GM19351 (cell line): ENCODE measurements around the gene TEX14.
"Not testable (repeated sequence)": the region's sequence is repeated elsewhere in the genome, so short reads cannot be mapped to it uniquely, and the experiment has no call there.

Experiments
- ATAC-seq: cut with Tn5 transposase; IDR thresholded peaks from one replicate; pipeline ENCODE4 v1.9.1; 2021; ENCODE audit warnings: mild to moderate bottlenecking, moderate library complexity; ENCODE audit not compliant: unreplicated experiment

TEX14 gene

GRCh38 chr17:58657962-58658803 lies 33.7 kb downstream of the TEX14 start:
- ATAC-seq: not testable (repeated sequence)

GRCh38 chr17:58648236-58648635 lies 43.6 kb downstream of the TEX14 start:
- no peak for ATAC-seq

GRCh38 chr17:58643147-58643546 lies 48.7 kb downstream of the TEX14 start:
- no peak for ATAC-seq

- ATAC-seq: no peak
Observed at GRCh38 chr17:58641887-58642311, 49.9 kb downstream of the TEX14 start.

GRCh38 chr17:58640202-58640601 lies 51.6 kb downstream of the TEX14 start:
- no peak for ATAC-seq

- ATAC-seq: no peak
Observed at GRCh38 chr17:58639681-58640080, 52.2 kb downstream of the TEX14 start.

- no peak for ATAC-seq
Observed at GRCh38 chr17:58637011-58637570, 54.8 kb downstream of the TEX14 start.

- ATAC-seq: no peak
Observed at GRCh38 chr17:58632324-58633314, 59.2 kb downstream of the TEX14 start.

- peak; percentile 89 for ATAC-seq
Observed at GRCh38 chr17:58631523-58632323, 60.1 kb downstream of the TEX14 start.

- no peak for ATAC-seq
Observed at GRCh38 chr17:58630883-58631522, 60.8 kb downstream of the TEX14 start.

- no peak for ATAC-seq
Observed at GRCh38 chr17:58626905-58627304, 64.9 kb downstream of the TEX14 start.

- no peak for ATAC-seq
Observed at GRCh38 chr17:58624751-58625150, 67.1 kb downstream of the TEX14 start.

GRCh38 chr17:58621174-58621573 lies 70.7 kb downstream of the TEX14 start:
- peak; percentile 64 for ATAC-seq

- no peak for ATAC-seq
Observed at GRCh38 chr17:58618336-58618735, 73.5 kb downstream of the TEX14 start.

GRCh38 chr17:58617563-58617962 lies 74.3 kb downstream of the TEX14 start:
- ATAC-seq: no peak

GRCh38 chr17:58615768-58616659 lies 75.8 kb downstream of the TEX14 start:
- ATAC-seq: peak; percentile 67

- ATAC-seq: no peak
Observed at GRCh38 chr17:58614859-58615459, 76.9 kb downstream of the TEX14 start.

GRCh38 chr17:58611331-58611730 lies 80.5 kb downstream of the TEX14 start:
- ATAC-seq: no peak

- no peak for ATAC-seq
Observed at GRCh38 chr17:58606934-58607333, 84.9 kb downstream of the TEX14 start.
